Neutrophil (primary cell): ENCODE measurements around the gene SPOCK2.

Experiments used
- H3K27ac ChIP-seq: fragments of 200-600 bp; sonication (generic); 2 replicates; pipeline ENCODE4 v1.5.1; 2016; ENCODE audit warnings: mild to moderate bottlenecking, moderate library complexity
- H3K27me3 ChIP-seq: fragments of 200-600 bp; sonication (generic); 2 replicates; pipeline ENCODE4 v1.6.0; 2016; ENCODE audit warnings: mild to moderate bottlenecking
- H3K36me3 ChIP-seq: fragments of 200-600 bp; sonication (generic); 2 replicates; pipeline ENCODE4 v1.5.1; 2017
- H3K4me1 ChIP-seq, 2 experiments: fragments of 200-600 bp in 1 of 2; sonication (generic) in 1 of 2; 1 replicate in 1 of 2; 2 replicates in 1 of 2; pipeline versions ENCODE4 v1.5.1 to v1.6.1; 2013 to 2016; ENCODE audit warnings: low read depth in 1 of 2, low read length in 1 of 2, mild to moderate bottlenecking in 1 of 2, moderate library complexity in 1 of 2; ENCODE audit not compliant: control insufficient read depth in 1 of 2, insufficient read depth in 1 of 2
- H3K4me3 ChIP-seq, 2 experiments: fragments of 200-600 bp in 1 of 2; sonication (generic) in 1 of 2; 1 replicate in 1 of 2; 2 replicates in 1 of 2; pipeline ENCODE4 v1.5.1; 2013 to 2016; ENCODE audit warnings: low read depth in 1 of 2, low read length in 1 of 2, mild to moderate bottlenecking in 1 of 2, moderate library complexity in 1 of 2
- H3K9me3 ChIP-seq: fragments of 200-600 bp; sonication (generic); 2 replicates; pipeline ENCODE4 v1.5.1; 2016
- CTCF ChIP-seq: fragments of 200-600 bp; sonication (generic); IDR thresholded peaks from 2 replicates; pipeline ENCODE4 v1.5.1; 2016; ENCODE audit warnings: antibody characterized with exemption

SPOCK2 gene

GRCh38 chr10:72016608-72017300, 71.6 kb downstream of the SPOCK2 start:
- Histone ChIP-seq H3K27me3 (peaks cover 7% of the 10 kb centered on the region), H3K4me1 (peaks cover 0 to 5% of the 10 kb centered on the region in 2 experiments), H3K9me3 (no peaks in the 10 kb centered on the region), H3K4me3 (no peak overlapping the region), H3K36me3 (no peaks in the 10 kb centered on the region), H3K27ac (no peak overlapping the region)
- no peak for TF ChIP-seq CTCF

GRCh38 chr10:72015841-72016240, 72.5 kb downstream of the SPOCK2 start:
- no peak for TF ChIP-seq CTCF
- H3K4me1 ChIP-seq: no peaks in the 10 kb centered on the region
- no peaks in the 10 kb centered on the region for H3K36me3 ChIP-seq
- peaks cover 7% of the 10 kb centered on the region for H3K27me3 ChIP-seq
- H3K9me3 ChIP-seq: no peaks in the 10 kb centered on the region
- no peak overlapping the region for H3K4me3 ChIP-seq
- H3K27ac ChIP-seq: no peak overlapping the region

GRCh38 chr10:72014785-72015480, 73.4 kb downstream of the SPOCK2 start:
- Histone ChIP-seq H3K4me1 (no peaks in the 10 kb centered on the region), H3K36me3 (no peaks in the 10 kb centered on the region), H3K9me3 (no peaks in the 10 kb centered on the region), H3K27me3 (peaks cover 7% of the 10 kb centered on the region), H3K4me3 (no peak overlapping the region), H3K27ac (no peak overlapping the region)
- TF ChIP-seq CTCF: no peak

- H3K4me3 ChIP-seq: no peak overlapping the region
- no peaks in the 10 kb centered on the region for H3K4me1 ChIP-seq
- no peaks in the 10 kb centered on the region for H3K9me3 ChIP-seq
- H3K36me3 ChIP-seq: no peaks in the 10 kb centered on the region
- no peak for TF ChIP-seq CTCF
- peaks cover 2% of the 10 kb centered on the region for H3K27me3 ChIP-seq
- H3K27ac ChIP-seq: no peak overlapping the region
These were observed 74.2 kb downstream of the SPOCK2 start for GRCh38 chr10:72014197-72014596.

- TF ChIP-seq CTCF: no peak
- H3K4me1 ChIP-seq: no peaks in the 10 kb centered on the region
These were observed 75.0 kb downstream of the SPOCK2 start for GRCh38 chr10:72013202-72013945.

More at GRCh38 chr10:72013202-72013945, 75.0 kb downstream of the SPOCK2 start:
- Histone ChIP-seq H3K27ac (no peak overlapping the region), H3K4me3 (no peak overlapping the region), H3K27me3 (no peaks in the 10 kb centered on the region), H3K9me3 (no peaks in the 10 kb centered on the region), H3K36me3 (no peaks in the 10 kb centered on the region)
